GM12891 (cell line): ENCODE measurements around the gene DTX2.
"Not testable (repeated sequence)": the region's sequence is repeated elsewhere in the genome, so short reads cannot be mapped to it uniquely, and the experiment has no call there.

Source experiments
- POLR2A ChIP-seq: IDR thresholded peaks from 2 replicates; pipeline ENCODE4 v1.6.1; 2011; ENCODE audit warnings: low read depth, low read length, control low read depth
- SPI1 ChIP-seq: IDR thresholded peaks from 2 replicates; pipeline ENCODE4 v1.6.1; 2011; ENCODE audit warnings: low read depth, low read length, control low read depth
- TAF1 ChIP-seq: IDR thresholded peaks from 2 replicates; pipeline ENCODE4 v1.6.1; 2011; ENCODE audit warnings: low read depth, low read length, control low read depth

GRCh38 chr7:76486618-76487017 lies 25.1 kb downstream of the DTX2 start:
- not testable (repeated sequence) for TF ChIP-seq TAF1, POLR2A, SPI1
